Measurements from ENCODE around the gene ALDH1L1.

The ALDH1L1 gene

DNA sequence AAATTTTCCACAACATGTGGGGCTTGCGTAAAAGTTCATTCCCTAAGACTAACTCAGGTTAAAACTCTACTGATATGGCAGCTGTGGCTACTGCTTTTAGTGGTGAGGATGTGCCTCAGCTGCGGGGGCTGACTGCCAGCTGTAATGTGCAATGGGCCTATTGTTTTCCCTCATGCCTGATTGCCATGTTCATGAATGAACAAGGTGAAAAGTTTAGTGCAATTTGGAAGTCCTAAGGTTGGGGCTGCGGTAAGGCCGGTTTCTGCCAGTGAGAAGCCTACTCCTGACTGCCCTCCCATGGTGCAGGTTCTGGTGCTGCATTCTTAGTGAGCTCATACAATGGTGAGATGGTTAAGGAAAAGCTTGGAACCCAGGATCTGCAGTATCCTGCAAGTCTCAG lies 10.9 kb upstream of the ALDH1L1 start:
- DNase-seq: no peak

DNA sequence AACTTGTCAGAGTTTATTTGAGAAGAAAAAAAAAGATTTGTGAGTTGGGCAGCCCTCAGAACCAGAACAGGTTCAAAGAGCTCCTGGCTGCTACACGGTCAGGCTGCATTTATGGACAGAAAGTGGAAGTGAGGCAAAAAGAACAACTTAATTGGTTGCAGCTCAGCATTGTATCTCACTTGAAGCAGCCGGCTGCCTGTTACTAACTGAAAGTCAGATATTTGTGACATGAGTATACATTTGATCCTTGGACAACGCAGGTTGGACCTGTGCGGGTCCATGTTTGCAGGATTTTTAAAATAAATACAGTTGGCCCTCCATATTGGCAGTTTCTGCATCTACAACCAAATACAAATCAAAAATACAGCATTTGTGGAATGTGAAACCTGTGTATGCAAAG lies 7.5 kb upstream of the ALDH1L1 start:
- no peak for DNase-seq

DNA sequence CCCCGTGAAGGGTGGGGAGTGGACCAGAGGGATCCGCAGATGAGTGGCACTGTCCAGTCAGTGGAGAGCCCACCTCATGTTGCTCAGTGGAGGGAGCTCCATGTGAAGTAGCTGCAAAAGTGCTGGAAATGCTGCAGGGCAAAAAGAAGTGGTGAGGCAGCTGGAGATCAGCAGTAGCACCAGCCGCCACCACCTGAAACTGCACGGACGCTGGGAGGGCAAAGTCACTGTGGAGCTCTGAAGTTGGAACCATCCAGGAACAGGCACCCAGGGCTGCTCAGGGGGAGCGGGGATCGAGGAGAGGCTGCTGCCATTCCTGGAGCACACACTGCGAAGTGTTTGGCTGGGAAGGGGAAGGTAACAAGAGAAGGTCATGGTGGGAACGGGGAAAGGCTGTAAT lies 6.4 kb upstream of the ALDH1L1 start:
- no peak for DNase-seq

DNA sequence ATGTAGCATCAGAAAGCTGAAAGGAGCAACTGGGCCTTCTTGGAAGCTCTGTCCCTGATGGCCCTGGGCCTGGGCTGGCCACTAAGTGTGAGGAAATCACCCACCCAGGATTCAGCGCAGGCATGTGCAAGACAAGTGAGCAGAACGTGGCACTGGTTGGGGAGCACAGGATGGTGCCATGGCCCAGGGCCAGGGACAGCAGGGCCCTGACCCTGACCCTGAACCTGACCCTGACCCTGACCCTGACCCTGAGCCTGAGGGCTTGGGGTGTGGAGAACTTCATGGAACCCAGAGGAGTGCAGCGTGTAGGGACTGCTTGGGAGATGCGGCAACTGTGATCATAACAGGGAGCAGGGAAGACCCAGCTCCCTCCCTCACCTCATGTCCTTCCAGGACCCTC lies 5.9 kb upstream of the ALDH1L1 start:
- no peak for DNase-seq

DNA sequence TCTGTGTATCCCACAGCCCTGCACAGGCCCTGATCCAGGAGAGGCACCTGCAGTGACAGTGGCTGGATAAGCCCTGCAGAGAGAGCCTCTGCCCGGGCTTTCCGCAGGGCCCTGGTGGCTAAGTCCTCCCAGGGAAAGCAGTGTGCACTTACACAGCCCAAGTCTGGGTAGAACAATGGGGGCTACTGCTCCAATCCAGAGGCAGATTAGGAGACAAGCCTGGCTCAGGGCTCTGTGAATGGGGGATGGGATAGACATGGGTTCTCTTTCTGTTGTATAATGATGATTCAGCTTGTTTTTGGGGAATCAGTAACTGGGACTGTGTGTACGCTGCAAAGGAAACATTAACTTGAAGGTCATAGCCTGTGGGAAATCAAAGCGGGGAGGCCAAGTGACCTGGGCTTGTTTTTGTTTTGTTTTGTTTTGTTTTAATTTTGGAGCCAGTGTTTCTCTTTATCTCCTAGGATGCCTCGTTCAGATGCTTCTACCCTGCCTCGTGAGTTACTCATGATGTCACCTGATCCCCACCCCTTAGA lies 4.1 kb upstream of the ALDH1L1 start:
- no peak for DNase-seq

DNA sequence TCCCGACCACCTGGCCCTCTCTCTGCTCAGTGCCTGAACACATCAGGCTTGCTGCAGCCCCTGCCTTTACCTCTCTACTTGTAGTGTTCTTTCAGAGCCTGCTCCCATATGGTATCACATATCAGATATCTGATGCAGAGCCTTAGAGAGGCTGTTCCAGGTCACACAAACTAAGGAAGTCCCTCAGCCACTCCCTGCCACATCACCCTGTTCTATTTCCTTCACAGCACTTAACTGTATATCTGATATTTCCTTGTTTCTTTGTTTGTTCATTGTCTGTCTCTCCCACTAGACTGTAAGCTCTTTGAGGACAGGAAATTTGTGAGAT lies 976 bp upstream of the ALDH1L1 start:
- no peak for DNase-seq

DNA sequence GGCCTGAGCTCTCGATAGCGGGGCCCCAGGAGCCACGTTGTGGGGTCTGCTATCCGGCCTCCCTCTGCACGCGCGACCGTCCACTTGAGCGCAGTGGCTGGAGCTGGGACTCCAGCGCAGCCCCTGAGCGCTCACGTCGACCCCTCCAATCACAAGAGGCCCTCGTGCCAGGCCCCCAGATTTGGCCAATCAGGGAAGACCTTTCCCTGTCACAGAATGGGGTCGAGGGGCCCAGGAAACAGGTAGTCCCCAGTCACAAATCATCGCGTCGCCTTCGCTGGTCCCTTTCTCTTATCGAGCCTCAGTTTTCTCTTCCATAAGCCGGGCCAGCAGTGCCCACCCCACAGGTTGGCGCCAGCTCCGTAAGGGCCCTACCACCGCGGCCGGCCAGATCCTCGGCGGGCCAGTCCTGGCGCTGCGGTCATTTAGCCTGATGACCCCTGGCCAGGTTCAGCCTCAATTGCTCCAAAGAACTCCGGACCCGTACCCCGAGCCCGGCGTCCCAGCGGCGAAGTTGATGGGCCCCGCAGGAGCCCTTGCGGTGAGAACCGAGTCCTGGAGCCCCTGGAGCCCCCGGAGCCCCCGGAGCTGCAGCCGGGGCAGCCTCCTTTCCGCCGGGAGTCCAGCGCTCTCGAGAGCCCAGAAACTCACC lies 435 bp downstream of the ALDH1L1 start:
- no peak for DNase-seq

DNA sequence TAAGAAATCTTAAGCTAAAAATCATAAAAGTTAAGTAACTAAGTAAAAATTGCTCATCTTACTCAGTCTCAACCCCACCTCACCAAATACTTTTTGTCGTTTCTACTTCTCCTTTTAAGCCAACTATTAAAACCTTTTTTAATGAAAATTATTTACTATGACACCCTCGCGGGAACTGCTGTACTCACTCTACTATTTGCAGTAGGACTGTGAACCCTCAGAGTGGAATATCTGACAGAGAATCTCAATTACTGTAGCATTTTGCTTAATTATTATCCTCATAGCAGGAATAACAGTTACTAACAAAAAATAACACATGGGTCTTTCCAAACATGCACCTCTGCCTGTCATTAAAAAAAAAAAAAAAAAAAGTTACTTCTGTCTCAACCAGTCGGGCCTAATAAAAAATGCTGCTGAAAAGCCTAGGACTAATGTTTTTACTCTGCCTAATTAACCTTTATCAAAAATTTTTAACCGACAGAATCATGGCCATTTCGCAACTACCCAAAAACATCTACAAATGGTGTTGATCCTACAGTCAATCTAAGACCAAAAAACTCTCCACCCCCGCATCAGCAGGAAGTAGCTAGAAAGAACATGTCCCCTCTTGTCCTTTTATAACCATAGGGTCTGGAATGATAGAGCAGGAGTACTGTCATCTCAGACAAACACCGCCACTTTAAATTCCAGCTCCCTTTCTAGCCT lies 10.2 kb downstream of the ALDH1L1 start:
- no peak for DNase-seq

DNA sequence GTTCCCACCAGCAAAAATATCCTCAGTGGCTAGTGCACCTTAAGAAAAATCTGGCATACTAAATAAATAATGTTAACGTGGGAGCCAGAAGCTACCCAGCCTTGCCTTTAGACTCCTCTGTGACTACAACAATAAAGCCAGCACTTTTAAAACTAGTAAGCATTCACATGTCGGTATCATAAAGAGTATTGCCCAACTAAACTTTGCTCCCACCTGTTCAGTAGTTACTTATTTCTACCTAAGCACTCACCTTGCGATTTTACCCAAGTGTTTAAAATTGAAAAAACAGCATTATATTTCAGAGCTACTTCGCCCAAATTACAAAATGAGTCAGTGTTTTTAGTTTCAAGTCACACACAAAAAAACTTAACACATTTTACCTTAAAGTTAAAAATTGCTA lies 12.8 kb downstream of the ALDH1L1 start:
- DNase-seq: no peak

DNA sequence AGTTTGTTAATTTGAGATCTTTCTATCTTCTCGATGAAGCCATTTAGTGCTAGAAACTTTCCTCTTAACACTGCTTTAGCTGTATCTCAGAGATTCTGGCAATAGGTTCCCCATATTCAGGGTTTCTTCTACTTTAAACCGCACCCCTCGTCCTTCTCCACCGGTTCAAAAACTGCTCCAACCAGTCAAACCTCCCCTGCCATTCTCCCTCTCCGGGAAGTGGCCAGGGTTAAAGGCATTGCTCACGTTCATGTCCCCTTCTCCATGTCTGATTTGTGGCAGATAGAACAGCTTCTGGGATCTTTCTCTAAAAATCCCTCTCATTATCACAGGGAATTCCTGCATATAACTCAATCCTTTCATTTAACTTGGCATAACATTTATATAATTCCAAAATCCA lies 14.4 kb downstream of the ALDH1L1 start:
- DNase-seq: no peak

DNA sequence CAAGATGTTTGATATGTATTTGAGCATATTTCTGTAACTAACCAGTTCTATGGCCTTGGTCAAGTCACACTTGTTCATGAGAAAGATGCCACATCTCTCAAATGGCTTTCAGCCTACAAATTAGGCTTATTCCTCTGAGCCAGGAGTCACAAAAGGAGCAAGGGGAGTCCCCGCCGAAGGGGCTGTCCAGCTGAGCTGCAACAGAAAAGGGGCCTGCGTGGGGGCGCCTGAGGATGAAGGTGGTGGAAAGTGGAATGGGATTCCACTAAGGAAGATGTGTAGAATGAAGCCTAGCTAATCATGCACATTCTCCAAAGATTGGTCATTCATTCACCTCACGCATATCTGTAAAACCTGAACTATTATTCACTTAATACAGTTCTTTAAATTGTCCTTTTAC lies 19.1 kb downstream of the ALDH1L1 start:
- no peak for DNase-seq

DNA sequence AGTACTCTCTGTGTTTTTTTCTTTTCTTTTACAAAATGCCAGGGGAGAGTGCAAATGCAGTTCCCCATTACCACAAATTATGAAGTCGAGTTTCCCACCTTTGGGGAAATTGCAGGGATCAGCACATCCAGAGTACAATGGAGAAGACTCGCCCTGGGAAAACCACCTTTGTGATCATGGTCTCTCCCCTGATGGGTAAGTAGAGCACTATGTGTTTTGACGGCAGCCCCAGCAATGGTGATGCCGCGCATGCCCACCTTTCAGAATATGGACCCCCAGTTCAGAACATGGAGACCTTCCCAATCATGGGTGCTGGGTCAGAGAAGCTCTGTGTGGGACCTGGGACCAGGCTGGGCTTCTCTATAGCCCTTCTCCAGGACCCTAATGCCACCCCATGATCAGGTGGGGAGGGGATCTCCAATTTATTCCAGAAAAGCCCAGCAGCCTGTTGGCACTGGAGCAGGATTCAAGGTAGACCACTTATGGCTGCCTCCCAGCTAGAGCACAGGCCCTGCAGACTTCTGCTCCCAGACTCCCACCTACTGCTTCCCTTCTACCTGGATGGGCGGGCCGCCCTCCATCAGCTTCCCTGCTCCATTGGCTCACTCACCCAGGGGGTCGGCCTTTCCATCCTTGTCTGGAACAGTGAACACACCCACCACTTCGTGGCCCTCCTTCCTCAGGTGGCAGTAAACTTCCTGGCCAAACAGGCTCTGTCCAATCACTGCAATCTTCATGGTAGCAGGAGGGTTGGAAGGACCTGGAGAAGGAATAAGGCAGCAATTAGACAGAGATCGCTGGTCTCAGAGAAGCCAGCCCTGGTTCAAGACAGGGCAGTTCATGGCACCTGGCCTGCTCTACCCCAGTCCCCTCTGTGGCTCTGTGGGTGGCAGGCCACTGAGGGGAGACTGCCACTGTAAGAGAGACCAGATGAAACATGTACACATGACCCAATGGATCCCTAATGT lies 19.9 kb downstream of the ALDH1L1 start:
- no peak for DNase-seq

DNA sequence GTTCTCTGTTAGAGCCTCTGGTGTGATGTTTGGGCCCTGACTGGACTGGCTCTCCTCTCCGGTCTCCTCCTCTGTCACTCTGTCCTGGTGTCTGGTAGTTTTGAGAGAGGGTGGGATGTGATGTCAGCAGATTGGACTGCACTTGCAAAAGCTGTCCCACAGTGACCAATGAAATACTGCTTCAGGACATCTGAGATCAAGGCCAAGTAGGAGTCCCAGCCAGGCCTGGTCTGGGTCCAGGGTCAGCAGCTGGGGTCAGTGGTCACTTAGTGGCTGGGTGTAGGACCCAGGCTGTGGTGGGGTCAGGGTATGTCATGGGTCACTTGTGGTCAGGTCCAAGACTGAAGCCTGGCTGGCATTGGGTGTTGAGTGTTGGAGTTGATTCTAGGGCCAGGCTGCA lies 20.9 kb downstream of the ALDH1L1 start:
- no peak for DNase-seq

DNA sequence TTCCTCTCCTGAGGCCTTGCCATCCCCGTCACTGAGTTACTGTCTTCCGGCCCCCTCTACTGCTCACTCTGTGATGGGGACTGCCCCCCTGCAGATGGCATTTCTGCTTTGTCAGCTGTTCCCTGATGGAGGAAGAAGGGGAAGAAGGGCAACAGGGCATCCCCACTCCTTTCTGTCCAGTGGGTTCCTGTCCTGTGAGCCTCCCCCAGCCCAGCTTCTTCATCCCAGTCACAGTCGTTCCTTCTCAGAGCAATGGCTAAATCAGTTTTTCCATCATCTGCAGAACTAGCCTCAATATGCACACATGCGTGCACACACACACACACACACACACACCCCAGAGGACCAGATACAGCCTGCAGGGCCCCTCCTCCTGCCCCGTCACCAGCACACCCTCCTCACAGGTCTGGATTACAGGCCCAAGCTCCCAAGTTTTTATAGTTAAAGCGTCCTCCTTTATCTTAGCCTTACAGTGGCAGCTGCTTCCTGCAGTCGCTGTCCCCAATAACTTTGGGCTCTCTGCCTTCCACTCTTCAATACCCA lies 21.4 kb downstream of the ALDH1L1 start:
- no peak for DNase-seq

DNA sequence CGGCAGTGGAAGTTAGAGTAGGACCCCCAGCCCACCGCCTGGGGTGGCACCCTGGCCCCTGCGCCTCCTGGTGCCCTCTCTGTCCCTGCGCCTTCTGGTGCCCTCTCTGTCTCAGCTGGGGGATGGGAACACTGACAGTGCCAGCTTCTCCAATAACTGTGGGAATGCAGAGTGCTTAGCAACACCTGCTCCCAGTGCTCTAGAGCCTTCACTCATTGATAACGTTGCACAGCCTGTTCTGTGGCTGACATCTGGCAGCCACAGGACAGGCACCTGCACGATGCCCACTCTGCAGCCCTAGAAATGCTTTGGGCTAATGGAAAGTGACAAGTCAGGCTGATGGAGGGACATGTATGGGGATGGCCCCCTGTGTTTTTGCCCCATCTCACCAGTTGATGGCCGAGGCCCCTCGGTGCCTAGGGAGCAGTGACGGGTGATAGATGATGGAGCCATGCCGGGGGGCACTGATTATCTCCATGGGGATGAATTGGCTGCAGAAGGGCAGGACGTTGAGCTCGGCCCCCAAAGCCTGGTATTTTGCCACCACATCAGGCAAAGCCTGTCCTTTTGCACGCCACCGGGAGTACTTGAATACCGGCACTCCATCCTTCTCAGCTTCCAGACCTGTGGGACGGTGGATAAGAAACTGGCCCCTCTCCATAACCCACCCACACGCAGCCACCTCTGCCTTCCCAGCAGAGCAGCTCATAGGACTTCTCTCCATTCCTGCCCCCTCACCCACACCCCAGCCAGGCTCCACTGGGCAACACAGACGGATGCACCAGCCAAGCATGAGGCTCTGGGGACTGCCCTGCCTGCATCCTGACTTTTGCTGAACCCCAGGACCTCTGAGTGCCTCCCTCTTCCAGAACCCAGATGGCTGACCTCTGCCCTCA lies 22.1 kb downstream of the ALDH1L1 start:
- DNase-seq: no peak

DNA sequence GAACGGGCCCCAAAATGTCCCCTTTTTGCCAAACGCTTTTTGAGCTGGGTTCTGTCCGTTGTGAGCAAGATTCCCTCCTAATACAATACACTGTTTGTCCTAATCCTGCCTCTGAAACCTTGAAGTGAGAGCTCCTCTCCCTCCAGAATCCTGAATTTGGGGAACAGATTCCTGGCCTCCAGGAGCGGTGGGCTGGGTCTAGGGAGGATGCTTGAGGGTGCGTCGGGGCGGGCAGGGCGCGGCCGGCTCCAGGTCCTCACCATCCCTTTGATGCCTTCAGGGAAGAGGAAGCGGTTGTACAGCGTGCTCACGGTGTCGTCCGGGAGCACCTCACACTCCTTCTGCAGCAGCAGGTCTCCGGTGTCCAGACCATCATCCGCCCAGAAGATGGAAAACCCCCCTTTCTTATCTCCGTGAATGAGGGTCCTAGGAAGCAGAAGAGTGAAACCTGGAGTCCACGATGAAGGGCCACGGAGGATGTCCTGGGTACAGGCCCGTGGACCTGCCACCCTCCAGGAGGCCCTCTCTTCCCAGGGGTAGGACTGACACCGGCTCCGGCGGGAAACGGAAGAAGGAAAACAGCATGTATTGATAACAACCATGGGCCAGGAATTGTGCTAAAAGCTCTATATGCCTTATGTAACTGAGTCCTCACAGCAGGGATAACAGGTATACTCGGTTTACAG lies 23.2 kb downstream of the ALDH1L1 start:
- no peak for DNase-seq

DNA sequence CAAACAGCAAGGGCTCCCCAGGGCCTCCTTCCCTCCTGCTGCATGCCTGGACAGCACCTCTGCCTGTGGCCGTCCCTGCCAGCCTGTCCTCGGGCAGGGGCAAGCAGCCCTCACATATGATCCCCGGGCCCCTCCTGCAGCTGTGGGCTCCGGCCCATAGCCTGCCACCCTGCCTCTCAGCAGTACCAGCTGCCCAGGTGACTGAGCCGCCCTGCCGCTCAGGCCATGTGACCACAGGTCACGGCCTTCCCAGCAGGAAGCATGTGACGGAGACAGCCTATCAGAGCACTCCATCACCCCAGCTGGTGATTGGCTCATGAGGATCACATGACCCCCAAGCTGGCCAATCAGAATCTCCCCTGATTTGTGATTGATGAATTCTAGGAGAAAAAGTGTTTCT lies 23.9 kb downstream of the ALDH1L1 start:
- no peak for DNase-seq

DNA sequence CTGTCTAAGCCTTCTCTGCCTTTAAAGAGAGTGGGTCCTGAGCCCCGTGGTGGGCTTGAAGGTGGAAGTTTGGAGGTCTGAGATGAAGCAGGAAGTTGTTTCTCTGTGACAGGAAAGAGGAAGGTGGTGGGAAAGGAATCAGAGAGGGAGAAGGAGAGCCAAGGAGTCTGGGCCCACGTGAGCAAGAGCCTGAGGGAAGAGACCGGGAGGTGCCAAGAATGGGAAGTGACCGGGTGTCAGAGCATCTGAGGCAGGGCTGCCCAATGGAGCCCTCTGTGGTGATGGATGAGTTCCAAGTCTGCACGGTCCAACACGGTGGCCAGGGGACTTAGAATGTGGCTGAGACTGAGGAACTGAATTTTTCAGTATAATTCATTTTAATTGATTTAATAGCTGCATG lies 24.6 kb downstream of the ALDH1L1 start:
- DNase-seq: no peak

DNA sequence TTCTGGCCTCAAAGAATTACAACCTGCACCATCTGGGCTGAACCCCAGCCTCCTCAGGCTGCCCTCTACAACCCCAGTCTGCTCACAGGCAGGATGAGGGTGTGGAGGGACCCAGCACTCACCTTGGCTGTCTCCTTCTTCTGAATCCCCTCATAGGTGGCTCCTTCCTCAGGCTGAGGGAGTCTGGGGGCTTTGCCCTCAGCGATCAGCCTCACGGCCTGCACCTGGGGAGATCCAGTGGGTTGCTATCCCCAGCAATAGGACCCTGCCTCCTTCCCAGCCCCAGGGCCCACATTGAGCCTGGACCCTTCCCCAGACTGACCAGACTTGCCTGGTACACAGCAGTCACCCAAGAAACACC lies 25.1 kb downstream of the ALDH1L1 start:
- no peak for DNase-seq

DNA sequence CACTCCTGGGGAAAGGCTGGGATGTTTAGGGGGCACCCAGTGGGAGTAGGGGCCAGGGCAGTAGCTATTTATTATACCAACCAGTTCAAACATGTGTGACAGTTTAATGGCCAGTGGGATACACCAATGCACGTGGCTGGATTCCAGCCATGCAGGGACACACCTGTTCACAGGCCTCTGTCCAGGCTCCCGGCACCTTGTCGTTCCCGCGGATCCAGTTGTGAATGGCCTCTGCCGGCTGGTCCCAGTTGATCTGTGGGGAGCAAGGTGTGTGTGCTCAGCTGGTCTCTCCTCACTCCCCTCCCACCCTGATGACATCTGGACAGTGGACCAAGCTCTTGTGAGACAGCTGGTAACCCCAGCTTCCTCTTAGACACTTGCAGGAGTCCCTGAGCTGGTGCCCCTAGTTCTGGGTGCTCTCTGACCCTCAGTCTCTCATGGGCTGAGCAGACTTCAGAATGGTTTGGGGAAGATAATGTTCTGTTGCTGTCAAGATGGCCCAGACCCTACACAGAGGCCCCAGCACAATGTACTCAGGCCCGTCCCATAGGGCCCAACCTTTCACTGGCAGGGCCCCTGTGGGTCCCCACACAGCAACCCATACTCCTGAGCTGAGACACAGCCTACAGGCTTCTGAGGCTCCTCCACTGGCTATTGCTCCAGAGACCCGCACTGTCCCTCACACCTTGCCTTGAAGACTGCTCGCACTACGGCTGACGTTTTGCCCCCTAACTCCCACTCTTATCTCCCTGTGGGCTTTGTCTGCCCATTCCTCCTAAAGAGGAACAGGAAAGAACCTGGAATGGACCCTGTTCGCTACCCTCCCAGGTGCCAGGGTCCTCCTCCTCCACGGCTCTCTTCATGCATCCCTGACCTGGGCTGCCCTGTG lies 25.8 kb downstream of the ALDH1L1 start:
- DNase-seq: no peak
